IPS-20b (cell line): ENCODE measurements around the gene PARP12.

ENCODE experiments used
- H3K27ac ChIP-seq: one replicate; pipeline ENCODE4 v1.5.1; 2013; ENCODE audit warnings: low read length
- H3K27me3 ChIP-seq: 2 replicates; pipeline ENCODE4 v1.6.1; 2013; ENCODE audit warnings: mild to moderate bottlenecking, low read length, inconsistent platforms; ENCODE audit not compliant: insufficient read depth
- H3K36me3 ChIP-seq: 2 replicates; pipeline ENCODE4 v1.6.1; 2013; ENCODE audit warnings: low read depth, mild to moderate bottlenecking, inconsistent platforms, low read length, moderate library complexity; ENCODE audit not compliant: insufficient read depth
- H3K4me1 ChIP-seq: 2 replicates; pipeline ENCODE4 v1.6.1; 2013; ENCODE audit warnings: mild to moderate bottlenecking, control low read depth, inconsistent platforms, low read length, moderate library complexity; ENCODE audit not compliant: insufficient read depth
- H3K4me3 ChIP-seq: 2 replicates; pipeline ENCODE4 v1.5.1; 2013; ENCODE audit warnings: mild to moderate bottlenecking, low read length, inconsistent platforms
- H3K9ac ChIP-seq: 2 replicates; pipeline ENCODE4 v1.6.1; 2013; ENCODE audit warnings: low read depth, mild to moderate bottlenecking, inconsistent platforms, low read length, moderate library complexity
- H3K9me3 ChIP-seq: 2 replicates; pipeline ENCODE4 v1.6.1; 2013; ENCODE audit warnings: mild to moderate bottlenecking, low read depth, low read length, inconsistent platforms; ENCODE audit not compliant: insufficient read depth

Gene PARP12

GRCh38 chr7:139984642-139985539 is 77.9 kb downstream of the PARP12 start:
- Histone ChIP-seq H3K27me3 (no peaks in the 10 kb centered on the region), H3K36me3 (no peaks in the 10 kb centered on the region)

GRCh38 chr7:139982927-139983920 is 79.5 kb downstream of the PARP12 start:
- Histone ChIP-seq H3K4me3 (no peak overlapping the region), H3K9me3 (no peaks in the 10 kb centered on the region), H3K27me3 (no peaks in the 10 kb centered on the region), H3K36me3 (no peaks in the 10 kb centered on the region), H3K9ac (no peak overlapping the region), H3K27ac (no peak overlapping the region), H3K4me1 (no peaks in the 10 kb centered on the region; the same call in 1 of the 2 replicates)

More at GRCh38 chr7:139984642-139985539, 77.9 kb downstream of the PARP12 start:
- Histone ChIP-seq H3K9ac (no peak overlapping the region), H3K4me1 (no peaks in the 10 kb centered on the region; the same call in 1 of the 2 replicates), H3K4me3 (no peak overlapping the region), H3K9me3 (no peaks in the 10 kb centered on the region), H3K27ac (no peak overlapping the region)

GRCh38 chr7:139981511-139981895 is 81.2 kb downstream of the PARP12 start:
- H3K27ac ChIP-seq = no peak overlapping the region
- no peaks in the 10 kb centered on the region for H3K9me3 ChIP-seq
- peaks cover 3% of the 10 kb centered on the region; the same call in 1 of the 2 replicates for H3K4me1 ChIP-seq
- H3K9ac ChIP-seq = no peak overlapping the region
- H3K27me3 ChIP-seq = no peaks in the 10 kb centered on the region
- H3K36me3 ChIP-seq = no peaks in the 10 kb centered on the region
- no peak overlapping the region for H3K4me3 ChIP-seq

GRCh38 chr7:139976838-139977656 is 85.7 kb downstream of the PARP12 start:
- Histone ChIP-seq H3K9ac (no peak overlapping the region), H3K4me1 (peaks cover 32% of the 10 kb centered on the region; the same call in 1 of the 2 replicates), H3K36me3 (no peaks in the 10 kb centered on the region), H3K27me3 (no peaks in the 10 kb centered on the region), H3K27ac (no peak overlapping the region), H3K4me3 (no peak overlapping the region), H3K9me3 (no peaks in the 10 kb centered on the region)

- no peaks in the 10 kb centered on the region for H3K9me3 ChIP-seq
- H3K36me3 ChIP-seq = no peaks in the 10 kb centered on the region
- no peak overlapping the region for H3K9ac ChIP-seq
- H3K27me3 ChIP-seq = no peaks in the 10 kb centered on the region
- H3K4me1 ChIP-seq = peaks cover 40% of the 10 kb centered on the region; the same call in 1 of the 2 replicates
- H3K27ac ChIP-seq = no peak overlapping the region
- H3K4me3 ChIP-seq = no peak overlapping the region
Measured at GRCh38 chr7:139976055-139976837, 86.5 kb downstream of the PARP12 start.

- H3K4me1 ChIP-seq = peaks cover 44% of the 10 kb centered on the region; the same call in 1 of the 2 replicates
Measured at GRCh38 chr7:139974179-139974811, 88.5 kb downstream of the PARP12 start.

More at GRCh38 chr7:139974179-139974811, 88.5 kb downstream of the PARP12 start:
- Histone ChIP-seq H3K27ac (no peak overlapping the region), H3K27me3 (no peaks in the 10 kb centered on the region), H3K9ac (no peak overlapping the region), H3K36me3 (no peaks in the 10 kb centered on the region), H3K9me3 (no peaks in the 10 kb centered on the region), H3K4me3 (no peak overlapping the region)
